HEK293 (cell line): ENCODE data around the gene FGF7.

ENCODE experiments used
- CTCF ChIA-PET: fragments of 350-600 bp; formaldehyde crosslinking; extraction: SDS; loops from one replicate; lab custom pipeline; 2021; ENCODE audit warnings: antibody characterized with exemption; lab: Yijun Ruan, JAX
- POLR2A ChIA-PET: fragments of 300-600 bp; formaldehyde crosslinking; extraction: SDS; loops from one replicate; lab custom pipeline; 2020; ENCODE audit warnings: antibody characterized with exemption, inconsistent platforms; lab: Yijun Ruan, JAX
- H3K27ac ChIP-seq: fragments of 200-500 bp; sonication (Bioruptor generic); 2 replicates; pipeline ENCODE4 v1.5.1; 2014; ENCODE audit warnings: low read depth, low read length, control low read depth, inconsistent platforms; ENCODE audit errors: extremely low read depth
- H3K36me3 ChIP-seq, 2 experiments: fragments of 200-500 bp in 1 of 2; sonication (Bioruptor generic) in 1 of 2; 1 replicate in 1 of 2; 2 replicates in 1 of 2; pipeline ENCODE4 v1.5.1; 2014 to 2017; ENCODE audit warnings: inconsistent platforms in 2 of 2, low read length in 2 of 2; ENCODE audit not compliant: control insufficient read depth in 2 of 2, insufficient read depth in 1 of 2
- H3K4me1 ChIP-seq: fragments of 200-500 bp; sonication (Bioruptor generic); 2 replicates; pipeline ENCODE4 v1.5.1; 2014; ENCODE audit warnings: mild to moderate bottlenecking, low read length, inconsistent platforms; ENCODE audit not compliant: control insufficient read depth, insufficient read depth
- H3K4me3 ChIP-seq: 2 replicates; pipeline ENCODE4 v1.5.1; 2011; ENCODE audit warnings: low read depth, mild to moderate bottlenecking, control low read depth, low read length, moderate library complexity
- H3K9me3 ChIP-seq: fragments of 200-500 bp; sonication (Bioruptor generic); 2 replicates; pipeline ENCODE4 v1.5.1; 2014; ENCODE audit warnings: low read depth, low read length, inconsistent platforms; ENCODE audit not compliant: control insufficient read depth, insufficient read depth
- FEZF1 ChIP-seq: fragments of 450-650 bp; formaldehyde crosslinking; IDR thresholded peaks from 2 replicates; pipeline ENCODE4 v1.5.1; 2016; ENCODE audit warnings: missing biosample characterization, missing genetic modification characterization
- KLF1 ChIP-seq: fragments of 450-650 bp; formaldehyde crosslinking; IDR thresholded peaks from 2 replicates; pipeline ENCODE4 v1.5.1; 2016; ENCODE audit warnings: missing biosample characterization, missing genetic modification characterization
- SP2 ChIP-seq: fragments of 450-650 bp; formaldehyde crosslinking; IDR thresholded peaks from 2 replicates; pipeline ENCODE4 v1.5.1; 2016; ENCODE audit warnings: missing biosample characterization, missing genetic modification characterization
- SP7 ChIP-seq: fragments of 450-650 bp; formaldehyde crosslinking; IDR thresholded peaks from 2 replicates; pipeline ENCODE4 v1.5.1; 2016; ENCODE audit warnings: missing biosample characterization, missing genetic modification characterization
- ZBTB1 ChIP-seq: fragments of 450-650 bp; formaldehyde crosslinking; IDR thresholded peaks from 2 replicates; pipeline ENCODE4 v1.5.1; 2016; ENCODE audit warnings: missing biosample characterization, missing genetic modification characterization
- ZBTB8A ChIP-seq: fragments of 450-650 bp; formaldehyde crosslinking; IDR thresholded peaks from 2 replicates; pipeline ENCODE4 v1.5.1; 2016; ENCODE audit warnings: missing biosample characterization, missing genetic modification characterization
- ZNF133 ChIP-seq: fragments of 450-650 bp; formaldehyde crosslinking; IDR thresholded peaks from 2 replicates; pipeline ENCODE4 v1.5.1; 2016; ENCODE audit warnings: missing biosample characterization, missing genetic modification characterization
- ZNF140 ChIP-seq: fragments of 450-650 bp; formaldehyde crosslinking; IDR thresholded peaks from 2 replicates; pipeline ENCODE4 v1.5.1; 2016; ENCODE audit warnings: missing biosample characterization, missing genetic modification characterization
- ZNF169 ChIP-seq: fragments of 450-650 bp; formaldehyde crosslinking; IDR thresholded peaks from 2 replicates; pipeline ENCODE4 v1.5.1; 2016; ENCODE audit warnings: missing biosample characterization, missing genetic modification characterization
- ZNF2 ChIP-seq: fragments of 450-650 bp; formaldehyde crosslinking; IDR thresholded peaks from 2 replicates; pipeline ENCODE4 v1.5.1; 2016; ENCODE audit warnings: missing biosample characterization, missing genetic modification characterization
- ZNF211 ChIP-seq: fragments of 450-650 bp; formaldehyde crosslinking; IDR thresholded peaks from 2 replicates; pipeline ENCODE4 v1.5.1; 2016; ENCODE audit warnings: low read depth, missing biosample characterization, missing genetic modification characterization
- ZNF221 ChIP-seq: fragments of 450-650 bp; formaldehyde crosslinking; IDR thresholded peaks from 2 replicates; pipeline ENCODE4 v1.5.1; 2017; ENCODE audit warnings: missing biosample characterization, missing genetic modification characterization, borderline replicate concordance
- ZNF23 ChIP-seq: fragments of 450-650 bp; formaldehyde crosslinking; IDR thresholded peaks from 2 replicates; pipeline ENCODE4 v1.5.1; 2016; ENCODE audit warnings: missing biosample characterization, missing genetic modification characterization, borderline replicate concordance
- ZNF24 ChIP-seq: fragments of 450-650 bp; formaldehyde crosslinking; IDR thresholded peaks from 2 replicates; pipeline ENCODE4 v1.5.1; 2016; ENCODE audit warnings: missing biosample characterization, missing genetic modification characterization
- ZNF324 ChIP-seq: fragments of 450-650 bp; formaldehyde crosslinking; IDR thresholded peaks from 2 replicates; pipeline ENCODE4 v1.5.1; 2016; ENCODE audit warnings: missing biosample characterization, missing genetic modification characterization
- ZNF366 ChIP-seq: fragments of 450-650 bp; formaldehyde crosslinking; conservative IDR thresholded peaks from 2 replicates; pipeline ENCODE4 v1.5.1; 2016; ENCODE audit warnings: missing biosample characterization, missing genetic modification characterization
- ZNF37A ChIP-seq: fragments of 450-650 bp; IDR thresholded peaks from 2 replicates; pipeline ENCODE4 v1.5.1; 2018; ENCODE audit warnings: missing biosample characterization, missing genetic modification characterization
- ZNF404 ChIP-seq: fragments of 450-650 bp; formaldehyde crosslinking; IDR thresholded peaks from 2 replicates; pipeline ENCODE4 v1.5.1; 2017; ENCODE audit warnings: missing biosample characterization, missing genetic modification characterization
- ZNF473 ChIP-seq: fragments of 450-650 bp; formaldehyde crosslinking; IDR thresholded peaks from 2 replicates; pipeline ENCODE4 v1.5.1; 2017; ENCODE audit warnings: missing biosample characterization, missing genetic modification characterization
- ZNF514 ChIP-seq: fragments of 450-650 bp; formaldehyde crosslinking; IDR thresholded peaks from 2 replicates; pipeline ENCODE4 v1.5.1; 2016; ENCODE audit warnings: missing biosample characterization, missing genetic modification characterization
- ZNF560 ChIP-seq: fragments of 450-650 bp; formaldehyde crosslinking; IDR thresholded peaks from 2 replicates; pipeline ENCODE4 v1.5.1; 2017; ENCODE audit warnings: missing biosample characterization, missing genetic modification characterization, borderline replicate concordance
- ZNF654 ChIP-seq: fragments of 450-650 bp; formaldehyde crosslinking; IDR thresholded peaks from 2 replicates; pipeline ENCODE4 v1.5.1; 2016; ENCODE audit warnings: low read depth, missing biosample characterization, missing genetic modification characterization
- ZNF707 ChIP-seq: fragments of 450-650 bp; formaldehyde crosslinking; IDR thresholded peaks from 2 replicates; pipeline ENCODE4 v1.5.1; 2016; ENCODE audit warnings: missing biosample characterization, missing genetic modification characterization
- ZNF785 ChIP-seq: fragments of 450-650 bp; formaldehyde crosslinking; IDR thresholded peaks from 2 replicates; pipeline ENCODE4 v1.5.1; 2016; ENCODE audit warnings: missing biosample characterization, missing genetic modification characterization
- ZXDB ChIP-seq: fragments of 450-650 bp; formaldehyde crosslinking; IDR thresholded peaks from 2 replicates; pipeline ENCODE4 v1.5.1; 2016; ENCODE audit warnings: missing biosample characterization, missing genetic modification characterization
- TF ChIP-seq, protein P1 (sequence below): fragments of 450-650 bp; formaldehyde crosslinking; IDR thresholded peaks from 2 replicates; pipeline ENCODE4 v1.5.1; 2016; ENCODE audit warnings: missing biosample characterization, missing genetic modification characterization, borderline replicate concordance
- TF ChIP-seq, protein P2 (sequence below): fragments of 450-650 bp; formaldehyde crosslinking; IDR thresholded peaks from 2 replicates; pipeline ENCODE4 v1.5.1; 2016; ENCODE audit warnings: missing biosample characterization, missing genetic modification characterization
- TF ChIP-seq, protein P3 (sequence below): fragments of 450-650 bp; formaldehyde crosslinking; IDR thresholded peaks from 2 replicates; pipeline ENCODE4 v1.5.1; 2016; ENCODE audit warnings: missing biosample characterization, missing genetic modification characterization

FGF7 gene

DNA sequence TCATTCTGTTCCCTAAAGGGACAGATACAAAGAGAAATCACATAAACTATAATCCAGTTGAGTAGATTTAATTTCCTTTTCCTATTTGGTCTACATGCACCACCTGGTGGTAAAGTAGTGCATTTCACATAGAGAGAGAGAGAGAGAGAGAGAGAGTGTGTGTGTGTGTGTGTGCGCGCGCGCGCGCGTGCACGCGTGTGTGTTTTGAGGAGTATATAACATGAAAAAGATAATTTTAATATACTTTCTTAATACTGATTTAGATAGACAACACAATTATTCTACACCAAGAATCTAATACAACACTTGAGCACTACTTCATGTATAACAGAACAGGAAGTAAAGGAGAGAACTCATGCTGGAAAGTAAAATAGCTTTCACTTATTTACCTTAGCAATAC lies 1.1 kb upstream of the FGF7 start (continued):
- TF ChIP-seq ZNF366 = peak; percentile 47
- TF ChIP-seq ZNF2 (tag by site-specific recombination) = peak; percentile 89
- TF ChIP-seq ZNF140 (tag by site-specific recombination) = no peak
- peak; percentile 72 for TF ChIP-seq ZNF654
- TF ChIP-seq ZNF324 (tag by site-specific recombination) = no peak

DNA sequence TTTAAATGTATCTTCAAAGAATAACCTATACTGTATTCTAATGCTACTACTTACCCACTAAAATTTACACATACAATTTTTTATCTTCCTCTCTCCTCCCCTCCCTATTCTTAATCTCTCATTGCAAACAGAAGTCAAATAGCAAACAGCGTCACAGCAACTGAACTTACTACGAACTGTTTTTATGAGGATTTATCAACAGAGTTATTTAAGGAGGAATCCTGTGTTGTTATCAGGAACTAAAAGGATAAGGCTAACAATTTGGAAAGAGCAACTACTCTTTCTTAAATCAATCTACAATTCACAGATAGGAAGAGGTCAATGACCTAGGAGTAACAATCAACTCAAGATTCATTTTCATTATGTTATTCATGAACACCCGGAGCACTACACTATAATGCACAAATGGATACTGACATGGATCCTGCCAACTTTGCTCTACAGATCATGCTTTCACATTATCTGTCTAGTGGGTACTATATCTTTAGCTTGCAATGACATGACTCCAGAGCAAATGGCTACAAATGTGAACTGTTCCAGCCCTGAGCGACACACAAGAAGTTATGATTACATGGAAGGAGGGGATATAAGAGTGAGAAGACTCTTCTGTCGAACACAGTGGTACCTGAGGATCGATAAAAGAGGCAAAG lies 984 bp downstream of the FGF7 start:
- Histone ChIP-seq H3K36me3 (no peaks in the 10 kb centered on the region), H3K9me3 (no peaks in the 10 kb centered on the region), H3K27ac (no peak overlapping the region)
- TF ChIP-seq ZNF514 (tag by site-specific recombination) = no peak
- TF ChIP-seq ZNF133 (tag by site-specific recombination) = no peak
- TF ChIP-seq ZNF707 (tag by site-specific recombination) = no peak
- TF ChIP-seq ZNF221 (tag by site-specific recombination) = no peak
- no peak for TF ChIP-seq ZXDB (tag by site-specific recombination)
- no peak for TF ChIP-seq SP7
- no peak for TF ChIP-seq ZNF473 (tag by site-specific recombination)
- TF ChIP-seq KLF1 (tag by site-specific recombination) = no peak
- TF ChIP-seq ZNF24 (tag by site-specific recombination) = no peak
- no peak for TF ChIP-seq ZNF404 (tag by site-specific recombination)
- TF ChIP-seq, all 188 proteins: peak for 0
- POLR2A ChIA-PET = no interaction called here
- no peaks in the 10 kb centered on the region for H3K4me1 ChIP-seq
- CTCF ChIA-PET = no interaction called here
- no peak overlapping the region for H3K4me3 ChIP-seq

DNA sequence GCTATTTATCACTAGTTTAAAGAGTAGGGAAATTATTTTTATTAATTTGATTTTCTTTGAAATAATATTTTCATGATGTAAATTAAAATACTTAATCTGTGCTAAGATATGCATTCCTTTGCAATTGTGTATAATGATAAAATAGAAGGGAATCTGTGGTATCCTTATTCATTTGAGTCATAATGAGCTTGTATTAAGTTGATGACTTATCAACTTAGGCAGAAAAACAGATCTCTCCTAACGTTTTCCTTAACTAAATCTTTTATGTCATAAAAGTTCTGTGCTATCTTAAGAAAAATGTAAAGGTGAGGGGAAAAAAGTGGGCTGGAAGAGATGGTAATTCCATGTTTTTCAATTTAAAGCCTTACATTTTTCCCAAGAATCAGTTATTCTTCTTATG lies 1.9 kb downstream of the FGF7 start:
- no peak overlapping the region for H3K27ac ChIP-seq
- no peak overlapping the region for H3K4me3 ChIP-seq
- CTCF ChIA-PET = interaction anchor here (0.6 to 0.7 kb wide), 2 partner anchors 15 to 563 kb away, joined by 3 to 5 read pairs; no protein-coding TSS in a partner anchor

DNA sequence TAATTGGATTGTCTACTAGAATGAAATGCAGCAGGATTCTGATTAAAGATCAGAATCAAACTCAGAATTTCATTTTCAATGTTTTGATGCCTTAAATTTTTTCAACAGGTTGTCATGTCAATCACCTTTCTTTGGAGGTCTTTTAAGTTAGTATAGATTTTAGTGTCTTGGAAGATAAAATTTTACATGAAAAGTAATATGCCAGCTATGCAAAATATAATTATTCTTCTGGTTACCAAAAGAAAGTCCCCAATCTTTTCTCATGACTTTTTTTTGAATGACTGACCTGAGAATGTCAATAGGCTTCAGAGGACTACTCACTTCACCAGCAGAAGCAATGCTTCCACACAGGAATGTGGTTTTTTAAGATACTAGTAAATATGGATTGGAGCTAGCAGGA lies 4.3 kb downstream of the FGF7 start:
- Histone ChIP-seq H3K4me1 (no peaks in the 10 kb centered on the region), H3K36me3 (no peaks in the 10 kb centered on the region), H3K27ac (no peak overlapping the region), H3K4me3 (no peak overlapping the region), H3K9me3 (no peaks in the 10 kb centered on the region)
- CTCF ChIA-PET = no interaction called here
- POLR2A ChIA-PET = no interaction called here
- TF ChIP-seq ZNF560 (tag by site-specific recombination) (no peak), ZNF37A (no peak), ZNF23 (tag by site-specific recombination) (no peak), SP2 (no peak)
- TF ChIP-seq, protein P1, sequence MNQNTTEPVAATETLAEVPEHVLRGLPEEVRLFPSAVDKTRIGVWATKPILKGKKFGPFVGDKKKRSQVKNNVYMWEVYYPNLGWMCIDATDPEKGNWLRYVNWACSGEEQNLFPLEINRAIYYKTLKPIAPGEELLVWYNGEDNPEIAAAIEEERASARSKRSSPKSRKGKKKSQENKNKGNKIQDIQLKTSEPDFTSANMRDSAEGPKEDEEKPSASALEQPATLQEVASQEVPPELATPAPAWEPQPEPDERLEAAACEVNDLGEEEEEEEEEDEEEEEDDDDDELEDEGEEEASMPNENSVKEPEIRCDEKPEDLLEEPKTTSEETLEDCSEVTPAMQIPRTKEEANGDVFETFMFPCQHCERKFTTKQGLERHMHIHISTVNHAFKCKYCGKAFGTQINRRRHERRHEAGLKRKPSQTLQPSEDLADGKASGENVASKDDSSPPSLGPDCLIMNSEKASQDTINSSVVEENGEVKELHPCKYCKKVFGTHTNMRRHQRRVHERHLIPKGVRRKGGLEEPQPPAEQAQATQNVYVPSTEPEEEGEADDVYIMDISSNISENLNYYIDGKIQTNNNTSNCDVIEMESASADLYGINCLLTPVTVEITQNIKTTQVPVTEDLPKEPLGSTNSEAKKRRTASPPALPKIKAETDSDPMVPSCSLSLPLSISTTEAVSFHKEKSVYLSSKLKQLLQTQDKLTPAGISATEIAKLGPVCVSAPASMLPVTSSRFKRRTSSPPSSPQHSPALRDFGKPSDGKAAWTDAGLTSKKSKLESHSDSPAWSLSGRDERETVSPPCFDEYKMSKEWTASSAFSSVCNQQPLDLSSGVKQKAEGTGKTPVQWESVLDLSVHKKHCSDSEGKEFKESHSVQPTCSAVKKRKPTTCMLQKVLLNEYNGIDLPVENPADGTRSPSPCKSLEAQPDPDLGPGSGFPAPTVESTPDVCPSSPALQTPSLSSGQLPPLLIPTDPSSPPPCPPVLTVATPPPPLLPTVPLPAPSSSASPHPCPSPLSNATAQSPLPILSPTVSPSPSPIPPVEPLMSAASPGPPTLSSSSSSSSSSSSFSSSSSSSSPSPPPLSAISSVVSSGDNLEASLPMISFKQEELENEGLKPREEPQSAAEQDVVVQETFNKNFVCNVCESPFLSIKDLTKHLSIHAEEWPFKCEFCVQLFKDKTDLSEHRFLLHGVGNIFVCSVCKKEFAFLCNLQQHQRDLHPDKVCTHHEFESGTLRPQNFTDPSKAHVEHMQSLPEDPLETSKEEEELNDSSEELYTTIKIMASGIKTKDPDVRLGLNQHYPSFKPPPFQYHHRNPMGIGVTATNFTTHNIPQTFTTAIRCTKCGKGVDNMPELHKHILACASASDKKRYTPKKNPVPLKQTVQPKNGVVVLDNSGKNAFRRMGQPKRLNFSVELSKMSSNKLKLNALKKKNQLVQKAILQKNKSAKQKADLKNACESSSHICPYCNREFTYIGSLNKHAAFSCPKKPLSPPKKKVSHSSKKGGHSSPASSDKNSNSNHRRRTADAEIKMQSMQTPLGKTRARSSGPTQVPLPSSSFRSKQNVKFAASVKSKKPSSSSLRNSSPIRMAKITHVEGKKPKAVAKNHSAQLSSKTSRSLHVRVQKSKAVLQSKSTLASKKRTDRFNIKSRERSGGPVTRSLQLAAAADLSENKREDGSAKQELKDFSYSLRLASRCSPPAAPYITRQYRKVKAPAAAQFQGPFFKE (tag by site-specific recombination) = no peak
- TF ChIP-seq, protein P2, sequence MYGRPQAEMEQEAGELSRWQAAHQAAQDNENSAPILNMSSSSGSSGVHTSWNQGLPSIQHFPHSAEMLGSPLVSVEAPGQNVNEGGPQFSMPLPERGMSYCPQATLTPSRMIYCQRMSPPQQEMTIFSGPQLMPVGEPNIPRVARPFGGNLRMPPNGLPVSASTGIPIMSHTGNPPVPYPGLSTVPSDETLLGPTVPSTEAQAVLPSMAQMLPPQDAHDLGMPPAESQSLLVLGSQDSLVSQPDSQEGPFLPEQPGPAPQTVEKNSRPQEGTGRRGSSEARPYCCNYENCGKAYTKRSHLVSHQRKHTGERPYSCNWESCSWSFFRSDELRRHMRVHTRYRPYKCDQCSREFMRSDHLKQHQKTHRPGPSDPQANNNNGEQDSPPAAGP (tag by site-specific recombination) = no peak
- TF ChIP-seq, protein P3, sequence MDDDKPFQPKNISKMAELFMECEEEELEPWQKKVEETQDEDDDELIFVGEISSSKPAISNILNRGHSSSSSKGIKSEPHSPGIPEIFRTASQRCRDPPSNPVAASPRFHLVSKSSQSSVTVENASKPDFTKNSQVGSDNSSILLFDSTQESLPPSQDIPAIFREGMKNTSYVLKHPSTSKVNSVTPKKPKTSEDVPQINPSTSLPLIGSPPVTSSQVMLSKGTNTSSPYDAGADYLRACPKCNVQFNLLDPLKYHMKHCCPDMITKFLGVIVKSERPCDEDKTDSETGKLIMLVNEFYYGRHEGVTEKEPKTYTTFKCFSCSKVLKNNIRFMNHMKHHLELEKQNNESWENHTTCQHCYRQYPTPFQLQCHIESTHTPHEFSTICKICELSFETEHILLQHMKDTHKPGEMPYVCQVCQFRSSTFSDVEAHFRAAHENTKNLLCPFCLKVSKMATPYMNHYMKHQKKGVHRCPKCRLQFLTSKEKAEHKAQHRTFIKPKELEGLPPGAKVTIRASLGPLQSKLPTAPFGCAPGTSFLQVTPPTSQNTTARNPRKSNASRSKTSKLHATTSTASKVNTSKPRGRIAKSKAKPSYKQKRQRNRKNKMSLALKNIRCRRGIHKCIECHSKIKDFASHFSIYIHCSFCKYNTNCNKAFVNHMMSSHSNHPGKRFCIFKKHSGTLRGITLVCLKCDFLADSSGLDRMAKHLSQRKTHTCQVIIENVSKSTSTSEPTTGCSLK (tag by site-specific recombination) = no peak

More for the DNA sequence above, 1.9 kb downstream of the FGF7 start:
- POLR2A ChIA-PET = no interaction called here
- Histone ChIP-seq H3K9me3 (no peaks in the 10 kb centered on the region), H3K4me1 (no peaks in the 10 kb centered on the region), H3K36me3 (no peaks in the 10 kb centered on the region)
- TF ChIP-seq ZBTB1 (tag by site-specific recombination) = no peak
- TF ChIP-seq ZBTB8A (tag by site-specific recombination) = no peak
- no peak for TF ChIP-seq ZNF211
- no peak for TF ChIP-seq ZNF169 (tag by site-specific recombination)
- no peak for TF ChIP-seq FEZF1
- no peak for TF ChIP-seq ZNF785 (tag by site-specific recombination)
